GM12878 (cell line): ENCODE measurements around the gene CEP128. TPM values are rescaled to one million over a fixed set of nuclear protein-coding genes. Genes with fewer than 3 reads are reported as not detected.

Experiments used
- ATAC-seq: fragments of 200-7000 bp; cut with Tn5 transposase; 3 replicates; pipeline ENCODE4 v1.9.1; 2020; ENCODE audit warnings: mild to moderate bottlenecking, moderate library complexity
- BruUV-seq: library from RNA; stranded (reverse); fragments of 400-500 nt; replicated peaks from 2 replicates; lab custom pipeline; 2021; lab: Mats Ljungman, UMichigan
- CTCF ChIA-PET: fragments of 300-600 bp; sonication (Branson Sonifier 250); formaldehyde crosslinking; extraction: SDS; loops from one replicate; lab custom pipeline; 2021; ENCODE audit warnings: inconsistent platforms; lab: Yijun Ruan, JAX
- POLR2A ChIA-PET: fragments of 350-600 bp; formaldehyde crosslinking; extraction: SDS; loops from one replicate; lab custom pipeline; 2021; ENCODE audit warnings: inconsistent platforms; lab: Charles Lee
- RAD21 ChIA-PET: fragments of 300-600 bp; sonication (Branson Sonifier 250); formaldehyde crosslinking; loops from one replicate; lab custom pipeline; 2023; ENCODE audit warnings: antibody characterized with exemption; ENCODE audit not compliant: unreplicated experiment; lab: Charles Lee
- SMC1A ChIA-PET: fragments of 300-600 bp; sonication (Branson Sonifier 250); formaldehyde crosslinking; loops from one replicate; lab custom pipeline; 2023; ENCODE audit not compliant: unreplicated experiment, uncharacterized antibody; lab: Charles Lee
- DNase-seq: peaks from one replicate; pipeline ENCODE4 v3.0.0-alpha.2; 2011; ENCODE audit warnings: low read depth, low spot score
- FAIRE-seq: peaks from 3 replicates; lab custom pipeline; 2011; peaks lifted over from hg19 to GRCh38; lab: Jason Lieb, UNC
- H2AFZ ChIP-seq: 2 replicates; pipeline ENCODE4 v1.6.0; 2011; ENCODE audit warnings: low read depth, low read length, control low read depth; ENCODE audit not compliant: control insufficient read depth
- H3K27ac ChIP-seq: 2 replicates; pipeline ENCODE4 v1.5.1; 2011; ENCODE audit warnings: control low read depth; ENCODE audit not compliant: control insufficient read depth, insufficient read depth
- H3K27me3 ChIP-seq, 2 experiments: replicated peaks in 1 of 2; 2 replicates each; pipeline versions ENCODE4 v1.6.0 to v1.6.1; 2011; ENCODE audit warnings: low read length in 1 of 2; ENCODE audit not compliant: control insufficient read depth in 2 of 2, insufficient read depth in 2 of 2
- H3K36me3 ChIP-seq, 2 experiments: 2 replicates each; pipeline ENCODE4 v1.5.1; 2011; ENCODE audit warnings: low read length in 1 of 2; ENCODE audit not compliant: control insufficient read depth in 2 of 2, insufficient read depth in 2 of 2
- H3K4me1 ChIP-seq: 2 replicates; pipeline ENCODE4 v1.6.1; 2011; ENCODE audit warnings: mild to moderate bottlenecking, low read length, moderate library complexity, mixed read lengths; ENCODE audit not compliant: control insufficient read depth, insufficient read depth
- H3K4me2 ChIP-seq: 2 replicates; pipeline ENCODE4 v1.6.0; 2011; ENCODE audit warnings: control low read depth; ENCODE audit not compliant: control insufficient read depth, insufficient read depth
- H3K4me3 ChIP-seq: fragments of 200-600 bp; sonication (generic); 2 replicates; pipeline ENCODE4 v1.5.1; 2016
- H3K79me2 ChIP-seq: 2 replicates; pipeline ENCODE4 v1.6.0; 2011; ENCODE audit warnings: low read length; ENCODE audit not compliant: control insufficient read depth, insufficient read depth
- H3K9ac ChIP-seq: 2 replicates; pipeline ENCODE4 v1.8.0; 2011; ENCODE audit warnings: low read length, control low read depth, mixed read lengths; ENCODE audit not compliant: control insufficient read depth, insufficient read depth
- H3K9me3 ChIP-seq: replicated peaks from 3 replicates; pipeline ENCODE4 v1.5.1; 2011; ENCODE audit warnings: mild to moderate bottlenecking, low read length; ENCODE audit not compliant: control insufficient read depth, insufficient read depth
- H4K20me1 ChIP-seq: 2 replicates; pipeline ENCODE4 v1.6.0; 2011; ENCODE audit not compliant: control insufficient read depth, insufficient read depth
- ASH2L ChIP-seq: fragments of 300-600, 200-600 bp; sonication (generic); IDR thresholded peaks from 2 replicates; pipeline ENCODE4 v1.6.1; 2017; ENCODE audit warnings: low read depth, mild to moderate bottlenecking, borderline replicate concordance
- CHD1 ChIP-seq: IDR thresholded peaks from 2 replicates; pipeline ENCODE4 v1.6.1; 2012; ENCODE audit warnings: low read depth, low read length, improper control_type of control experiment
- MEF2B ChIP-seq: fragments of 450-650 bp; IDR thresholded peaks from 2 replicates; pipeline ENCODE4 v1.6.1; 2018; ENCODE audit warnings: mild to moderate bottlenecking, moderate library complexity; ENCODE audit not compliant: partially characterized antibody, poor library complexity, severe bottlenecking
- NFXL1 ChIP-seq: fragments of 450-650 bp; IDR thresholded peaks from 2 replicates; pipeline ENCODE4 v1.6.1; 2017; ENCODE audit warnings: antibody characterized with exemption, mild to moderate bottlenecking, borderline replicate concordance
- NR2F1 ChIP-seq: fragments of 450-650 bp; conservative IDR thresholded peaks from 2 replicates; pipeline ENCODE4 v1.6.1; 2017; ENCODE audit warnings: mild to moderate bottlenecking
- REST ChIP-seq: IDR thresholded peaks from 2 replicates; pipeline ENCODE4 v1.6.1; 2012; ENCODE audit warnings: mild to moderate bottlenecking, low read depth, low read length
- RUNX3 ChIP-seq: IDR thresholded peaks from 2 replicates; pipeline ENCODE4 v1.6.1; 2012; ENCODE audit warnings: low read length, inconsistent platforms
- STAT3 ChIP-seq: IDR thresholded peaks from 2 replicates; pipeline ENCODE4 v1.6.1; 2011; ENCODE audit warnings: low read depth, low read length, improper control_type of control experiment
- ZBED1 ChIP-seq: IDR thresholded peaks from 2 replicates; pipeline ENCODE4 v1.6.1; 2016; ENCODE audit warnings: borderline replicate concordance
- ZBTB4 ChIP-seq: fragments of 450-650 bp; formaldehyde crosslinking; IDR thresholded peaks from 2 replicates; pipeline ENCODE4 v1.4.0; 2022; ENCODE audit warnings: mild to moderate bottlenecking, moderate library complexity
- ZSCAN29 ChIP-seq: fragments of 450-650 bp; IDR thresholded peaks from 2 replicates; pipeline ENCODE4 v1.6.1; 2017; ENCODE audit warnings: mild to moderate bottlenecking, moderate library complexity
- WGBS: methylation state at CpG from one replicate; pipeline ENCODE4 v1.1.6; 2016; ENCODE audit warnings: low lambda C conversion rate; ENCODE audit not compliant: insufficient replicate concordance, insufficient coverage; ENCODE audit errors: missing lambda C conversion rate; 5-methylcytosine and 5-hydroxymethylcytosine counted together
- in situ Hi-C: fragments of 300-500 bp; cut with MboI; formaldehyde crosslinking; loops from 9 replicates; pipeline ENCODE4 v1.14.3; 2018; ENCODE audit warnings: mixed read lengths
- intact Hi-C: fragments of 100-400 bp; cut with micrococcal nuclease; formaldehyde crosslinking; loops from one replicate; pipeline ENCODE4 v1.14.2; 2022; ENCODE audit not compliant: unreplicated experiment
- polyA plus RNA-seq, 11 experiments: library from polyadenylated mRNA; depleted of rRNA in 4 of 11; unstranded in 6 of 11; stranded (reverse) in 5 of 11; fragments of >200 nt; fragmentation: Nextera tagmentation in 4 of 11; fragmentation: Illumina TruSeq in 1 of 11; extraction: Ambion mirVana in 4 of 11; extraction: Trizol in 1 of 11; gene quantifications; 1 replicate in 1 of 11; 2 replicates in 10 of 11; pipeline versions ENCODE4 v1.2.1 to v1.2.3, GENCODE V29; 2011 to 2016; ENCODE audit warnings: inconsistent platforms in 2 of 11, missing spikeins in 2 of 11, low read depth in 1 of 11
- total RNA-seq, 4 experiments: library from RNA; depleted of rRNA in 3 of 4; stranded (reverse); fragments of >200 nt in 3 of 4; fragmentation: Illumina TruSeq in 1 of 4; extraction: Trizol in 1 of 4; gene quantifications; 2 replicates each; pipeline versions ENCODE4 v1.2.1 to v1.2.3, GENCODE V29; 2013 to 2021

Gene CEP128
- total and polyA plus RNA-seq, 10 of the 15 experiments (the other 5 are each of a cell fraction or from before 2014, with no cell fraction given), result 1.1 to 6.7 (median 3.4) TPM

GRCh38 chr14:80926397-80927082 is 15.0 kb downstream of the CEP128 start (continued):
- TF ChIP-seq REST, result no peak
- no peak for TF ChIP-seq STAT3
- TF ChIP-seq ASH2L, result no peak
- TF ChIP-seq ZSCAN29, result no peak
- no peak for TF ChIP-seq NFXL1

GRCh38 chr14:80924365-80925103 is 17.0 kb downstream of the CEP128 start:
- no peaks in the 10 kb centered on the region for H4K20me1 ChIP-seq
- no peak overlapping the region for H3K4me2 ChIP-seq
- ChIA-PET RAD21 (interaction anchor here (0.6 kb wide), 1 partner anchor 87 kb away, joined by 3 read pairs; no protein-coding TSS in a partner anchor), SMC1A (interaction anchor here (0.6 kb wide), 2 partner anchors 390 to 722 kb away, joined by 3 read pairs; no protein-coding TSS in a partner anchor), CTCF (interaction anchor here (0.5 to 1.5 kb wide), 4 partner anchors 16 to 98 kb away, joined by 3 read pairs; no protein-coding TSS in a partner anchor), POLR2A (interaction anchor here (0.6 kb wide), 2 partner anchors 11 to 235 kb away, joined by 3 to 4 read pairs; no protein-coding TSS in a partner anchor)
- intact Hi-C loops (no loop called here), in situ Hi-C loops (no loop called here)
- no peaks in the 10 kb centered on the region for H3K9me3 ChIP-seq
- BruUV-seq, result no TSS peak
- H3K4me1 ChIP-seq, result peaks cover 1% of the 10 kb centered on the region
- H3K27me3 ChIP-seq, result no peaks in the 10 kb centered on the region
- H2AFZ ChIP-seq, result no peak overlapping the region
- no peak for DNase-seq
- H3K4me3 ChIP-seq, result no peak overlapping the region
- no peak overlapping the region for H3K9ac ChIP-seq
- H3K27ac ChIP-seq, result no peak overlapping the region
- H3K79me2 ChIP-seq, result no peaks in the 10 kb centered on the region
- H3K36me3 ChIP-seq, result no peaks in the 10 kb centered on the region
- 67% methylated on average over 2 of the region's 2 CpGs for WGBS
- FAIRE-seq, result no peak
- TF ChIP-seq CHD1, result no peak
- TF ChIP-seq NR2F1, result no peak
- no peak for TF ChIP-seq ZBED1
- no peak for TF ChIP-seq RUNX3
- TF ChIP-seq MEF2B, result no peak
- no peak for TF ChIP-seq ZBTB4
- ATAC-seq, result no peak
